Stimulated activated CD4-positive, alpha-beta T cell treated with anti-CD3 and anti-CD28 coated beads, Interleukin-2, amount 100 ng/mL, for 24 hours (primary cell): ENCODE data around the gene ZNF283.
"Not testable (repeated sequence)": the region's sequence is repeated elsewhere in the genome, so short reads cannot be mapped to it uniquely, and the experiment has no call there.

Experiments used
- DNase-seq, 2 donors: peaks; one replicate each; pipeline ENCODE4 v3.0.0-alpha.2; 2020

The ZNF283 gene

DNA sequence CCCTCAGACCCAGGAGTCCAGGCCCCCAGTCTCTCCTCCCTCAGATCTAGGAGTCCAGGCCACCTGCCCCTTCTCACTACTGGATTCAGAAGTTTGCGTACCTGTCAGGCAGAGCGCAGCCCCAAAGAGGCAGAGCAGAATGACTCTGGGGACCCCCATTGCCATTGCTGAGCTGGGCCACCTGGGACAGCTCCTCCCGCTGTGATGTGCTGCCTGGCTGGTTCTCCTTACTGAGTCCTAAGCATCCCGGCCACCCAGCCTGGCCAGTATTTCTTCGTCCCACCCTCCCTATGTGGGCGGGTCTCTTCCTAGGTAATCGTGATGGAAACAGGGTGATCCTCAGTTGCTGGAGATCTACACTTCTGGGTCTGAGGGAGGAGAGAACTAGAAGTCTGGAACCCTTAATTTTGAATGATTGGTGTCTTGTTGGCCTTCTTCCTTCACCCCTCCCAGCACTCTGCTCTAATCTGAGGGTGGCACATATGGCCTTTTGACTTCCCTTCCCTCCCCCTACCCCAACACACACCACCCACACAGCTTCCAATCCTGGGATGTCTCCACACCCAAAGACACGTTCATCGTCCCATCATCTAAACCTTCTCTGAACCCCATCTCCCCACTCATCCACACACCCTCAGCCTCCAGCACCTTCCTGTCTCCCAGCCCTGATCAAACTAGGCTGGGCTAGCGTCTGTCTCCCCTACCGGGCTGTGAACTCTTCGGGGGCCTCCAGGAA is 24.7 kb upstream of the ZNF283 start, which contains the start of gene LYPD5:
Gene LYPD5, minus strand, starts transcription at position 232 of the 736 bp plus-strand sequence. Its CDS starts 67 bp downstream, at position 165.
- DNase-seq: no peak

GRCh38 chr19:43804432-43804831 is 22.7 kb upstream of the ZNF283 start:
- no peak for DNase-seq

DNA sequence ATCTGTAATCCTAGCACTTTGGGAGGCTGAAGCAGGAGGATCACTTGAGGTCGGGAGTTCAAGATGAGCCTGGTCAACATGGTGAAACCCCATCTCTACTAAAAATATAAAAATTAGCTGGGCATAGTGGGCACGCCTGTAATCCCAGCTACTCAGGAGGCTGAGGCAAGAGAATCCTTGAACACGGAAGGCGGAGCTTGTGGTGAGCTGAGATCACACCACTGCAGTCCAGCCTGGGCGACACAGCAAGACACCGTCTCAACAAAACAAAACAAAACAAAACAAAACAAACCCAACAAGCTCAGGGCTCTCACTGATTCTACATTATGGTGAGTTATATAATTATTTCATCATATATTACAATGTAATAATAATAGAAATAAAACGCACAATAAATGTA is 20.7 kb upstream of the ZNF283 start:
- not testable (repeated sequence) for DNase-seq

DNA sequence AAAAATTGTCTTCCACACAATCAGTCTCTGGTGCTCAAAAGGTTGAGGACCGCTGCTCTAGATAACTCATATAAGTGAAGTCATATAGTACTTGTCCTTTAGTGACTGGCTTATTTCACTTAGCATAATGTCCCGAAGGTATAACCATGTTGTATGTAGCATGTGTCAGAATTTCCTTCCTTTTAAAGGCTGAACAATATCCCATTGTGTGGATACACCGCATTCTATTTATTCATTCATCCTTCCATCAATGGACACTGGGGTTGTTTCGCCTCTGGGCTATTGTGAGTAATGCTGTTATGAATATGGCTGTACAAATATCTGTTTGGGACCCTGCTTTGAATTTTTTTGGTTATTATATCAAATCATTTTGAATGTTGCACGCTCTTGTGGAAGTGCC is 20.3 kb upstream of the ZNF283 start:
- no peak for DNase-seq

- no peak for DNase-seq
These were observed 19.5 kb upstream of the ZNF283 start for GRCh38 chr19:43807651-43808050.

- no peak for DNase-seq
These were observed 17.1 kb upstream of the ZNF283 start for GRCh38 chr19:43809762-43810696.

- no peak for DNase-seq
These were observed 15.3 kb upstream of the ZNF283 start for GRCh38 chr19:43811837-43812236.

- DNase-seq: no peak
These were observed 14.9 kb upstream of the ZNF283 start for GRCh38 chr19:43812259-43812658.

DNA sequence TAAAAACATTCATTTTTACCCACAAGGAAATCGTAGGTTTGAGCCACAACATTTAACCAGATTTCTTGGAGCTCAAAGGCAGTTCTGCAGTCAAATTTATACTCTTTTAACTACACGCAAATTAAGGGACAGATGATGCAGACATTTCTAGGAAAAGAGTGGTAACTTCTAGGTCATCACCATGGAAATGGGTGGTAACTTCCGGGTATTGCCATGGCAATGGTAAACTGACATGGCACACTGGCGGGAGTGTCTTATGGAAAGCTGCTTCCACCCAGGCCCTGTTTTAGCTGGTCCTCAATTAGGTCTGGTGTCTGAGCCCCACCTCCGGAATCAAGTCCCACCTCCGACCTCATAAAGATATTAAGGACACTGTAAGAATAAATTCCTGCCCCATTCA is 14.4 kb upstream of the ZNF283 start:
- DNase-seq: no peak

- DNase-seq: no peak
These were observed 12.3 kb upstream of the ZNF283 start for GRCh38 chr19:43814663-43815352.

- DNase-seq: not testable (repeated sequence)
These were observed 9.7 kb upstream of the ZNF283 start for GRCh38 chr19:43817454-43817853.

GRCh38 chr19:43818500-43818899 is 8.6 kb upstream of the ZNF283 start:
- DNase-seq: no peak

DNA sequence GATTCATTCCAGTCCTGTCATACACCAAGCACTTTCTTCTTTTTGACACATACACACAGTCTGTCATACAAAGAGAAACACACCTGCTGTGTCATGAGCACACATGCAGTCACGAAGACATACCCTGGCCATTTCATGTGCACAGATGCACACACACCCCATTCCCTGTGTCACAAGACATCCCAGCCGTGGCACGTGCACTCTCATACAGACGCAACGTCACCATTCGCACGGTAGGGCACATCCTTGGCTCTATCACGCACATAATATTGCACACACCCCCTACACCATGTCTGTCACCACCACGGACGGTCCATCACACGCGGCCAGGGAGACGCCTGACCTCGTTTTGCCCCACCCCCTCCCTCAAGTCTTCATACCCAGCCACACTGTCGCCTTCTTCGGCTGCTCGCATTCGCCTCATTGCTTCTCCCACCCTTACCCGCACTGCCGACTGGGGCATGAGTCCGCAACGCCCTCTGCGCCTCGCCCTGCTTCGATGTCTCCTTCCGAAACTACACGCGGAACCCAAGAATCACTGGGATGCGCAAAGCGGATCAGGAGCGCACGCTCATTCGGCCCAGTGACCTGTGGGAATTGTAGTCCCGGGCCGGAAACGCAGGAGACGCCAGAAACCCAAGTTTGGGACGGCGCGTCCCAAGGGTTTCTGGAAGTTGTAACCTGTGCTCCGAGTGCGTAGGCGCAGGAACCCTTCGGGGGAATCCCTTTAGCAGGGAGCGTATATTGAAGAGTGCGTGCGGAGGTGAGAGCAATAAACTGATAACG is 6.8 kb upstream of the ZNF283 start:
- DNase-seq: peak; percentile 32 to 54

- no peak for DNase-seq
These were observed 6.3 kb upstream of the ZNF283 start for GRCh38 chr19:43820884-43821215.

DNA sequence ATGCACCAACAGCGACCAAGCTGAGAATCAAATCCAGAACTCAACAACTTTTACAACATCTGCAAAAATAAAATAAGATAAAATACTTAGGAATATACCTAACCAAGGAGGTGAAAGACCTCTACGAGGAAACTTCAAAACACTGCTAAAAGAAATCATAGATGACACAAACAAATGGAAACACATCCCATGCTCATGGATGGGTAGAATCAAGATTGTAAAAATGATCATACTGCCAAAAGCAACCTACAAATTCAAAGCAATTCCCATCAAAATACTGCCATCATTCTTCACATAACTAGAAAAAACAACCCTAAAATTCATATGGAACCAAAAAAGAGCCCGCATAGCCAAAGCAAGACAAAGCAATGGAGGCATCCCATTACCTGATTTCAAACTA is 3.3 kb upstream of the ZNF283 start:
- DNase-seq: not testable (repeated sequence)

GRCh38 chr19:43824572-43824971 is 2.5 kb upstream of the ZNF283 start:
- DNase-seq: not testable (repeated sequence)

DNA sequence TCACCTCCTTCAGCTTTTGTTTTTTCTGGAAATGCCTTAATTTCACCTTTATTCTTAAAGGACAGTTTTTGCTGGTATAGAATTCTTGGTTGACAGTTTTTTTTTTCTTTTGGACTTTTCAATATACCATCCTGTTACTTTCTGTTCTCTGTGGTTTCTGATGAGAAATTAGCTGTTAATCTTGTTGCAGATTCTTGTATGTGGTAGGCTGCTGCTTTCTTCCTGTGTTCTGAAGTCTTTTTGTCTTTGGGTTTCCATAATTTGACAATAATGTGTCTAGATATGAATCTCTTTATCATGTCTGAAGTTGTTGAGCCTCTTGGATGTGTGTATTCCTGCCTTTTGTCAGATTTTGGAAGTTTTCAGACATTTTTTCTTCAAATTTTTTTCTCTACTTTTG is 12.0 kb downstream of the ZNF283 start:
- no peak for DNase-seq

DNA sequence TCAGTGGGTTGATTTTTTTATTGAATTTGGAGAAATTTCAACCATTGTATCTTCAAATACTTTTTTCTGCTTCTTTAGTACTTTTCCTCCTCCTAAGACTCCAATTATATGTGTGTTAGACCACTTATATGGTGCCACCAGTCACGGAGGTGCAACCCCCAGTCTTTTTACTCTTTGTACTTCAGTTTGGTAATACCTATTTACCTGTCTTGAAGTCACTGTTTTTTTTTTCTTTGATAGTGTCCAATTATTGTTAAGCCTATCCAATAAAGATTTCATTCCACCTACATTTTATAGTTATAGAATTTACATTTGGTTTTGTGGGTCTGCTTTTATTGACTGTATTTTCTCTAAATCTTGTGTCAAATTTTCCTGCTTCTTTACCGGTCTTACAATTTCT is 14.9 kb downstream of the ZNF283 start:
- no peak for DNase-seq

DNA sequence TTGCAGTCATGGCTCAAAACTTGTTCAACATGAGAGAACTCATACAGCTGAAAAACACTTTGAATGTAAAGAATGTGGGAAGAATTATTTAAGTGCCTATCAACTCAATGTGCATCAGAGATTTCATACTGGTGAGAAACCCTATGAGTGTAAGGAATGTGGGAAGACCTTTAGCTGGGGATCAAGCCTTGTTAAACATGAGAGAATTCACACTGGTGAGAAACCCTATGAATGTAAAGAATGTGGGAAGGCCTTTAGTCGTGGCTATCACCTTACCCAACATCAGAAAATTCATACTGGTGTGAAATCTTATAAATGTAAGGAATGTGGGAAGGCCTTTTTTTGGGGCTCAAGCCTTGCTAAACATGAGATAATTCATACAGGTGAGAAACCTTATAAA is 20.1 kb downstream of the ZNF283 start:
- DNase-seq: no peak

GRCh38 chr19:43847884-43848283 is 20.8 kb downstream of the ZNF283 start:
- DNase-seq: no peak

DNA sequence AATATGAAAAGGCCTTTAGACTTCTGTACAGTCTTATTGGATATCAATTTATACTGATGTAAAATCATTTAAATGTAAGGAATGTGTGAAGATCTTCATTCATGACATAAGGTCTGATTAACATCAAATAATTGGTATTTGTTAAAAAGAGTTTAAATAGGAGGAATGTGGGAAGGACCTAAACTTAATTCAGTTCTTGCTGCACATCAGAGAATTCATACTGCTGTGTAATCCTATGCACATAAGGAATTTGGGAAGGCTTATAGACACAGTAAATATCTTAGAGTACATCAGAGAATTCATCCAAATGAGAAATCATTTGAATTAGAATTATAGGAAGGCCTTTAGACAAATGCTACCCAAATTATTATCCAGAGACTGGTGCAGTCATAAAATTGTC is 21.7 kb downstream of the ZNF283 start:
- no peak for DNase-seq

DNA sequence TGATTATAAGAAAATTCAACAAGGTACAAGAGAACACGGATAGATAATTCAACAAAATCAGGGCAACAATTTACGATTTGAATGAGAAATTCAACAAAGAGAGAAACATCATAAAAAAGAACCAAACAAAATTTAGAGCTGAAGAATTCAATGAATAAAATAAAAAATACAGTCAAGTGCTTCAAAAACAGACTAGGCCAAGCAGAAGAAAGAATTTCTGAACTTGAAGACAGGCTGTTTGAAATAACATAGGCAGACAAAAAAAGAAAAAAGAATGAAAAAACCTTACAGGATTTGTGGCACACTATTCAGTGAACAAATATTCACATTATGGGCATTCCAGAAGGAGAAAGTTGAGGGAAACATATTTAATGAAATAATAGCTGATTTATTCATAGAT is 31.1 kb downstream of the ZNF283 start:
- no peak for DNase-seq

DNA sequence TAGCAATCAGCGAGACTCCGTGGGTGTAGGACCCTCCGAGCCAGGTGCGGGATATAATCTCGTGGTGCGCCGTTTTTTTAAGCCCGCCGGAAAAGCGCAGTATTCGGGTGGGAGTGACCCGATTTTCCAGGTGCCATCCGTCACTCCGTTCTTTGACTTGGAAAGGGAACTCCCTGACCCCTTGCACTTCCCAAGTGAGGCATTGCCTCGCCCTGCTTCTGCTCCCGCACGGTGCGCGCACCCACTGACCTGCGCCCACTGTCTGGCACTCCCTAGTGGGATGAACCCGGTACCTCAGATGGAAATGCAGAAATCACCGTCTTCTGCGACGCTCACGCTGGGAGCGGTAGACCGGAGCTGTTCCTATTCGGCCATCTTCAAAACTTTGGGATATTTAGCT is 39.8 kb downstream of the ZNF283 start:
- not testable (repeated sequence) for DNase-seq
